Cardiac fibroblast (primary cell): ENCODE measurements around the gene ZBTB7C.
"Not testable (repeated sequence)": the region's sequence is repeated elsewhere in the genome, so short reads cannot be mapped to it uniquely, and the experiment has no call there.

Experiments
- DNase-seq, 2 donors: peaks; one replicate each; pipeline versions ENCODE4 v3.0.0 to v3.0.0-alpha.2; 2010; ENCODE audit warnings: low read depth in 2 of 2
- H3K4me3 ChIP-seq, 2 donors: replicated peaks in 1 of 2; 1 replicate in 1 of 2; 2 replicates in 1 of 2; pipeline ENCODE4 v1.5.1; 2011; ENCODE audit warnings: low read depth in 2 of 2, low read length in 2 of 2, mild to moderate bottlenecking in 2 of 2, moderate library complexity in 1 of 2
- CTCF ChIP-seq: IDR thresholded peaks from one replicate; pipeline ENCODE4 v1.5.1; 2011; ENCODE audit warnings: low read depth, mild to moderate bottlenecking, low read length, inconsistent platforms

The ZBTB7C gene

GRCh38 chr18:48292782-48293424, 116.3 kb downstream of the ZBTB7C start:
- DNase-seq, result no peak
- TF ChIP-seq CTCF, result no peak
- no peak overlapping the region for H3K4me3 ChIP-seq

GRCh38 chr18:48292229-48292628, 117.0 kb downstream of the ZBTB7C start:
- H3K4me3 ChIP-seq, result no peak overlapping the region
- no peak for TF ChIP-seq CTCF
- DNase-seq, result no peak

- H3K4me3 ChIP-seq, result no peak overlapping the region
- no peak for DNase-seq
- TF ChIP-seq CTCF, result no peak
Measured at GRCh38 chr18:48290162-48290926, 118.8 kb downstream of the ZBTB7C start.

- H3K4me3 ChIP-seq, result no peak overlapping the region
- TF ChIP-seq CTCF, result no peak
- no peak for DNase-seq
Measured at GRCh38 chr18:48284743-48285142, 124.4 kb downstream of the ZBTB7C start.

- DNase-seq, H3K4me3 ChIP-seq: not testable (repeated sequence)
Measured at GRCh38 chr18:48284011-48284410, 125.2 kb downstream of the ZBTB7C start.

- not testable (repeated sequence) for DNase-seq
Measured at GRCh38 chr18:48281460-48281859, 127.7 kb downstream of the ZBTB7C start.

GRCh38 chr18:48279312-48279711, 129.9 kb downstream of the ZBTB7C start:
- DNase-seq, result no peak
- no peak for TF ChIP-seq CTCF
- no peak overlapping the region for H3K4me3 ChIP-seq

More at GRCh38 chr18:48281460-48281859, 127.7 kb downstream of the ZBTB7C start:
- H3K4me3 ChIP-seq, result not testable (repeated sequence)
